CD4-positive, alpha-beta T cell treated with Interleukin-4 for 1 hour (primary cell): ENCODE results near the gene ADGRB3.
"Not testable (repeated sequence)": the region's sequence is repeated elsewhere in the genome, so short reads cannot be mapped to it uniquely, and the experiment has no call there.

ENCODE experiments used
- DNase-seq, 2 donors: peaks; one replicate each; pipeline ENCODE4 v3.0.0-alpha.2; 2020 to 2022

Gene ADGRB3

DNA sequence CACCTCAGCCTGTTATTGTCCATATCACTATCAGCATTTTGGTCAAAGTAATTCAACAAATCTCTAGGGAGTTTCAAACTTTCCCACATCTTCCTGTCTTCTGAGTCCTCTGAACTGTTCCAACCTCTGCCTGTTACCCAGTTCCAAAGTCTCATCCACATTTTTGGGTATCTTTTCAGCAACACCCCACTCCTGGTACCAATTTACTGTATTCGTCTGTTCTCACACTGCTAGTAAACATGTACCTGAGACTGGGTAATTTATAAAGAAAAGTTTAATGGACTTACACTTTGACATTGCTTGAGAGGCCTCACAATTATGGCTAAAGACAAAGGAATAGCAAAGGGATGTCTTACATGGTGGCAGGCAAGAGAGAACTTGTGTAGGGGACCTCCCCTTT, 224.2 kb downstream of the ADGRB3 start:
- no peak for DNase-seq

- no peak for DNase-seq
Measured at GRCh38 chr6:68868646-68869045, 233.6 kb downstream of the ADGRB3 start.

DNA sequence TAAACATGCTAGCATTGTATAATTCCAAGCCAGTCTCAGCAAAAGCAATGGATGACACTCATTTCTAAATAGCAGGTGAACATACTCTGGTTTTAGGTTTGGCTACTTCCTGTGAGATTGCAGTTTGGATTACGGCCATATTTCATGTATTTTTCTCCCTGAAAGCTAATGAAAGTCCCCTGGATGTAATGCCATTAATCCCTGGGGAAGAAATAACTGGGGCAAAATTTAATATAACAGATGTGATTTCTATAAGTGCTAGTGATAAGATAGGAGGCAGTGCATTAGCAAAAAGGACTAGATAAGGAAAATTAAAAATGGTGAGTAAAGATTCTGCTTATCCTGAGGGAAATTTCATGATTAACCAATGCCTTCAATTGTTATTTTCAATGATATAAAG, 238.2 kb downstream of the ADGRB3 start:
- no peak for DNase-seq

DNA sequence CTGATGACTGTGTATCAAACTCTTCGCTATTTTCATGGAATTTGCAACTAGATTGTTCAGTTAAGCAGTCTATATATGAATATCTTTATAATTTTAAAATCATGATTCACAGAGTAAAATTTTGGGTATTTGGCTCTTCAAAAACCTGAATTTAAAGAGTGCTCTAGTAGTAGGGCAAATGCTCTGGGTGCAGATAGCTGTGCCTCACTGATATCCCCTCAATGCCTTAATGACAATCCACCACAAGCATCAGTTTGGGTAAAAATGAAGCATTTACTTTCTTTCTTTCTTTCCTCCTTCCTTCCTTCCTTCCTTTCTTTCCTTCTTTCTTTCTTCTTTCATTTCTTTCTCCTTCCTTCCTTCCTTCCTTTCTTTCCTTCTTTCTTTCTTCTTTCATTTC, 239.7 kb downstream of the ADGRB3 start:
- no peak for DNase-seq

DNA sequence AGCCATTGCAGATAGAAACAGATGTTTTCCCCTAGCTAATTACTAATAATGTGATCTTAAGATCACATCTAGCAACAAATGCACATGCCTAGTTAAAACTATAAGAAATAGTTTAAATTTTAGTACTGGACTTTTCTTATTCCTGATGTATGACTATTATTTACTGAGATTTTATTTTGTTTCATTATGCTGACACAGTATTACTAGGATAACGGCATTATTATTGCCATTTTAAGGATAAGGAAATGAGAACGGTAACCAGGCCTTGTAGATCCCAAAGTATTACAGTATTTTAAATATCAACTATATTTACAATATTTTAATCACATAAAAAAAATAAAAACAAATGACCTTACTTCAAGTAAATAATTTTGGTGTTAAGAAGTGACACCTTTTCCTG, 240.3 kb downstream of the ADGRB3 start:
- DNase-seq, result no peak

DNA sequence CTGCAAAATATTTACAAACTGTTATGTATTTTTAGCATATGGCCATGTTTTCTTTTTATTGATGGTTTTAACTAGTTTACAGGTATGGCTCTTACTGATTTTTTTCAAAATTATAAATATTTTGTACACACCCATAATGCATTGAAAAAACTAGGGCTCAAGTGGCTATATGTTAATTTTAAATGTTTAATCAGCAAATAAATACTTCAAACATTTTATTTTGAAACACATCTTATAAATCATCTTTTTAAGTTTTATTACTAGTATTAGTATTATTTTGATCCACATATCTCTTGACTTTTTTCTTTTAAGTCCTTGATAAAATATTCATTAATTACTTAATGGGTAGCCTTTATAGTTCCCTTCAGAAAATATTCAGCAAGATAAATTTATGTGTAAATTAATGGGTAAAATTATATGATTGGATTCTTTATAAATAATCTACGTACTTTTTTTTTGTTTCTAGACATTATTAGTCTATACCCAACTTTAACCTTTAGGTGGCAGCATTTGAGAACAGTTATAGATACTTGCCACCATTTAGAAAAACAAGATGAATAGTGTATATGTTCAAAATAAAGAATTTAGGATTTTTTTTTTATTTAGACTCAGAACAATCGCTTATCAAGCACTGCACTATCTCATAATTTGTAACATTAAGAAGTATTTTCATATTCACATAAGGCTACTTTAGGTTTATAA, 241.9 kb downstream of the ADGRB3 start:
- no peak for DNase-seq

DNA sequence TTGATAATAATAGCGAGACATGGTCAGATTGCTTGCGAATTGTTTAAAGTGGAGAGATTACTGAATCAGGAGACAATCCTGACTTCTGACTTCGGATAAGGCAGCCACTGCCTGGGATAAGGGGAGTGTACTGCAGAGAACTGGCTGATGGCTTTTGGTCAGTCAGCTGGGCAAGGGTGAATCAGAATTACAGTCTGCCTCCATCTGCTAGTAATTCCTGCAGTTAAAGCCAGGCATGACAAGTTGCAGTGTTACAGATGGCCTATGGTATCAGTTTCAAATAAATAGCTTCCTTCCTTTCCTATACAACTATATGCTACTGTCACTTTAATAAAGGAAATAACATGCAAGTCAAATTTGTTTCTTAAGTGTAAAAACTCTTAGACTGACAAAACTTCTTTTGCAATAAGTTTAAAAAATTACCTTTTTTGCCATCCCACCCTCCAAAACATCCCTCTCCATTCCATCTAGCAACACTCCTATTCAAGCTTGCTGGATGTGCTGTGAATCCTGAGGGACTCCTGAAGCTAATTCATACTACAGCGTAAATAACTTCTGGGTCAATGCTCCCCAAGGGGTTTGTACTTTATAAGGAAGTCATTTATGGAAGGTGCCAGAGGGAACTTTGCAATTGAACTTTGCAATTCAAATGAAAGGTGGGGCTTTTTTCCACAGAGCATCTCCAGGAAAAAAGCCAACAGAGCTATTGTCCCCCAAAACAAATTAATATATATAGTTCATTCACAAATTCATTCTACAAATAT, 245.2 kb downstream of the ADGRB3 start:
- DNase-seq, result no peak

- not testable (repeated sequence) for DNase-seq
Measured at GRCh38 chr6:68883325-68883724, 248.2 kb downstream of the ADGRB3 start.

DNA sequence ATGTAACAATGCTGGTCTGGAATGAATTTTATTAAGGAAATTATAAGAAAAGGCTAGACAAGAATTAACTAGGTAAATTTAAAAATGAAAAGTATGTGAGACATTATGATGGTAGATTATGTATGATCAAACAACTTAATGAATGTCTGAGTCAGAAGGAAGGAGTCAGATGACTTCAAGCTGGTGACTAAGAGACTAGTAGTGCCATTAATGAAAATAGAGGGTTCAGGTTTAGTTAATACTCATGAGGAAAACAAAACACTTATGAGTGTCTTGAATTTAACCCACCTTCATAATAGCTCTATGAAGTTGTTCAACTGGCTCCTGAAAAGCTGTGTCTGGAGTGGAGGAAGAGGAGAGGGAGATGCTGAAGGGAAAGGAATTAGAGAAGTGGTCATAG, 256.3 kb downstream of the ADGRB3 start:
- no peak for DNase-seq

GRCh38 chr6:68892452-68892851, 257.4 kb downstream of the ADGRB3 start:
- no peak for DNase-seq

DNA sequence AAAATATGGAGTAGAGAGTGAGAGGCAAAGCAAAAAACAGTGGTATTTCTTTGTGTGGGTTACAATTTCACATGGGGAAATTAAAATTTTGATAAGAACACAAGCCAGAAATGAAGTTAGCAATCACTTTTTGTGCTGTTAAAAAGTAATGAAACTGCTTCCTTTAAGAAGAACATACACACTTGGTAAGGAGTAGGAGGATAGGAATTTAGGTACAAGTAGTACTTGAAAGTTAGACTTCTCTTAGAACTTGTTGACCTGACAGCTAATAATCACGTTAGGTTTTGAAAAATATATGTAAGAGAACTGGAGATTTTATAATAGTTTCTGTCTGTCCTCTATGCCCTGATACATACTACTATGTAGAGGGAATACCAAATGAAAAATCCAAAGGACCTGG, 260.8 kb downstream of the ADGRB3 start:
- DNase-seq, result no peak

- no peak for DNase-seq
Measured at GRCh38 chr6:68901044-68901443, 266.0 kb downstream of the ADGRB3 start.

DNA sequence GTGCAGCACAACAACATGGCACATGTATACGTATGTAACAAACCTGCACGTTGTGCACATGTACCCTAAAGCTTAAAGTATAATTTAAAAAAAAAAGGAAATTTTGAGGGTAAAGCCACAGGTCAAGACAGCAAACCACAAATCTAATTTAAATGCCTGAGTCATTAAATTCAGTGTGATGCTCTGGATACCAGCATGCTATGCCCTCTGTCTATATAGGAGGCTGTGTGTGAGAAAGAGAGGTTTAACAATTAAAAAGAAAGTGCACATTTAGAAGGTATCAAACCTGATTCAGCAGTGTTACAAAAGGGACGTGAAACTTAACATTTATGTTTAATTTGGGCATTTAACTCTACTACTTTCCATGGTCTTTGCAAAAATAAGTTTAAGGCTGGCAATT, 276.3 kb downstream of the ADGRB3 start:
- DNase-seq, result no peak

DNA sequence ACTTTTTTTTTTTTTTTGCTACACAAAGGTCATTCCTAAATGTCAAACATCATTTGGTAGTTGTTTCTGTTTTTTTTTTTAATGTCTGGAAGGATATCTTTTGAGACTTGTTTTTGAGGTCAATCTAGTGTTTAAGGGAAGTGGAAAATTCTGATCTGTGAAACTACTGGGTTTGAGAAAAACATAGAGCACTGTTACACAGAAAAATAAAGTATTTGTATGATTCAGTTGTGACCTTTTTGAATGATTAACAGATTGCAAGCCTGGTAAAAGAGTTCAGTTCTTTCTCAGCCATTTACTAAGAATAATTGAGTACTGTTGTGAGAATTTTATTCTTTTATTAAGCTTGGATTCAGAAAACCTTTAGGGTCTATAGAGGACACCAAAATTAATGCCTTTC, 276.7 kb downstream of the ADGRB3 start:
- DNase-seq, result no peak

GRCh38 chr6:68912805-68913204, 277.7 kb downstream of the ADGRB3 start:
- not testable (repeated sequence) for DNase-seq

DNA sequence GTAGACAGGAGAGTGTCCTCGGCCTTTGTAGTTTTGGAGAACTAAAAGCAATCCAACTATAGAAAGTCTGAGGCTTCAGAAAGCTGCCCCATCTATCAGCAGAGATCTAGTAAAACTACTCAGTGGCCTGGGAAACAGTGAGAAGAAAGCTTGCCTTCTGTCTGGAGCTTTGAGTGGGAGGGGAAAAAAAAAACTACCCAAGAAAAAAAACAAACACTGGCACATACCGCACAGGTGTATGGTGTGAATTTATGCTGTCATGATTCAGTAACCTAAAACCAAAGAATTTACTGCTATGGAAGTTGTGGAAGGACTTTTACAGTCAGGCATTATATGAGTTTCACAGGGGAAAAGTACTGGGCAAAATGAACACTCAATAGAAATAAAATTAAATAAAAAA, 280.5 kb downstream of the ADGRB3 start:
- DNase-seq, result no peak

DNA sequence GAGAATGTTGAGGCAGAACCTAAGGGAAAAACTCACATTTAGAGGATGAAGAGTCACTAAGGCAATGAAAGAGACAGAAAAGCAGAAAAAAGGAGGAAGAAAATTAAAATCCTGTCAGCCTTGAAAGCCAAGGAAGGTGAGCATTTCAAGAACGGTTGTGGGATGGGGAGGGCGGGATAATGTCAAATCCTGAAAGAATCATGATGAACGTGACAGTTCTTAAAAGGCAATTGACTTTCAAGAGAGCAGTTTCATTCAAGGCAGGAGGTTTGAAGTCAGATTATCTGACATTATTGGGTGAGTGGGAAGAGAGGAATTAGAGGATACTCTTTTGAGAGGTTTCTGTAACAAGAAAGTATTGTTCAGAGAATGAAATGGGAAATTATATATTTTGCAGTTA, 284.5 kb downstream of the ADGRB3 start:
- no peak for DNase-seq

GRCh38 chr6:68941345-68941744, 306.3 kb downstream of the ADGRB3 start:
- DNase-seq, result no peak

DNA sequence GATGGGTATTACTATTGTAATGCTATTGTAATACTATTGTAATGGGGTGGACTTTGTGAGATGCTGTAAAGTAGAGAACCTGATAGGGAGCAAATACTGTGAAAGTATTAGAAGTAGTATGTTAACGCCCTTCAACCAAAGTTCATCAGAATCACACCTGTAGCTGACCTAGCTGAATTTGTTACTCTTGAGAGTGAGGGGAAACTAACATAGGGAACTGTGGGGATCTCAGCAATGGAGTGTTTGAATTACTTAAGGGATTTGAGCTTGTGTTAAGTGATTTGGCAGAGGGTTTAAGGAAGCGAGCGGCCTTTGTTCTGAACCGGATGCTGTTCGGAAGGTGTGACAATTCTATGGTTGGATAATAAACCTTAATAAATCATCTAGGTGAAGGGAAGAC, 312.6 kb downstream of the ADGRB3 start:
- DNase-seq, result no peak

- no peak for DNase-seq
Measured at GRCh38 chr6:68951270-68951669, 316.2 kb downstream of the ADGRB3 start.

GRCh38 chr6:68958327-68958726, 323.2 kb downstream of the ADGRB3 start:
- DNase-seq, result no peak

GRCh38 chr6:68967549-68968300, 332.6 kb downstream of the ADGRB3 start:
- DNase-seq, result peak; percentile 34 to 48

DNA sequence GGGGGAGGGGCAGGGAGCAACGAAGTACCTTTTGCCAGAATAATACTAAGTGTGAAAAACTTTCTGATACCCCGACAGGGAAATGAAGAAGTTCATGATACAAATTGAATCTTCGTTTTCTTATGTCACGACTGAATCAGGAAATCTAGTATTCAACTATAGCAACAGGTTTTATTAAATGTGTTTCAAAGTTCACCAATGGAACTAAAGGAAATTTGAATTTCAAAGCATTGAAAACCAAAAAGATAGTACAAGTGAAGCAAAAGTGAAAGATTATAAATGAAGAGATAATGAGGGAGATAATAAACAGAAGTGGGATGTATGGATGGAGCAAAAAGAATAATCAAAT, 333.2 kb downstream of the ADGRB3 start:
- DNase-seq, result no peak

GRCh38 chr6:68973066-68973465, 338.0 kb downstream of the ADGRB3 start:
- no peak for DNase-seq
